Measurements from ENCODE around the gene ENAM.

Gene ENAM

GRCh38 chr4:70628444-70628843 is at the start of gene ENAM:
TSS of gene ENAM (plus strand) at chr4:70628744. CDS start at chr4:70629501, 757 bp downstream.
- no peak for DNase-seq

- no peak for DNase-seq
Measured at GRCh38 chr4:70581980-70582379, 46.6 kb upstream of the ENAM start.

- DNase-seq = no peak
Measured at GRCh38 chr4:70583952-70584834, 44.4 kb upstream of the ENAM start.

GRCh38 chr4:70586841-70587240 is 41.7 kb upstream of the ENAM start:
- no peak for DNase-seq

- DNase-seq = no peak
Measured at GRCh38 chr4:70589785-70590184, 38.8 kb upstream of the ENAM start.

- DNase-seq = no peak
Measured at GRCh38 chr4:70591955-70592582, 36.5 kb upstream of the ENAM start, which contains the start of gene AMBN. TSS of gene AMBN (plus strand) at chr4:70592256. CDS start at chr4:70592359, 103 bp downstream.

GRCh38 chr4:70594196-70594595 is 34.3 kb upstream of the ENAM start:
- DNase-seq = no peak

GRCh38 chr4:70600305-70600704 is 28.2 kb upstream of the ENAM start:
- no peak for DNase-seq

- no peak for DNase-seq
Measured at GRCh38 chr4:70600977-70601376, 27.6 kb upstream of the ENAM start.

- DNase-seq = no peak
Measured at GRCh38 chr4:70601422-70602039, 27.0 kb upstream of the ENAM start.

GRCh38 chr4:70603856-70604255 is 24.7 kb upstream of the ENAM start:
- DNase-seq = no peak

- DNase-seq = no peak
Measured at GRCh38 chr4:70606459-70606858, 22.1 kb upstream of the ENAM start.

GRCh38 chr4:70607334-70607853 is 21.1 kb upstream of the ENAM start:
- no peak for DNase-seq

- no peak for DNase-seq
Measured at GRCh38 chr4:70608324-70608723, 20.2 kb upstream of the ENAM start.

- no peak for DNase-seq
Measured at GRCh38 chr4:70613306-70614183, 15.0 kb upstream of the ENAM start.

GRCh38 chr4:70614184-70614555 is 14.4 kb upstream of the ENAM start:
- no peak for DNase-seq

- DNase-seq = no peak
Measured at GRCh38 chr4:70619288-70619687, 9.3 kb upstream of the ENAM start.

- DNase-seq = no peak
Measured at GRCh38 chr4:70619778-70620177, 8.8 kb upstream of the ENAM start.

GRCh38 chr4:70623323-70623722 is 5.2 kb upstream of the ENAM start:
- DNase-seq = no peak

GRCh38 chr4:70624226-70624793 is 4.2 kb upstream of the ENAM start:
- no peak for DNase-seq

- DNase-seq = no peak
Measured at GRCh38 chr4:70627620-70628019, 924 bp upstream of the ENAM start.

- DNase-seq = no peak
Measured at GRCh38 chr4:70629469-70630090, 1.0 kb downstream of the ENAM start.

All from cerebellar nuclear complex (tissue), 1 donor.